ENCODE results near the gene MYO5C. TPM values are rescaled to one million over a fixed set of nuclear protein-coding genes. Genes with fewer than 3 reads are reported as not detected.

Gene MYO5C
- total RNA-seq, 4 donors from 2014 or later = 3.7 to 12.4 (median 7.6) TPM

DNA sequence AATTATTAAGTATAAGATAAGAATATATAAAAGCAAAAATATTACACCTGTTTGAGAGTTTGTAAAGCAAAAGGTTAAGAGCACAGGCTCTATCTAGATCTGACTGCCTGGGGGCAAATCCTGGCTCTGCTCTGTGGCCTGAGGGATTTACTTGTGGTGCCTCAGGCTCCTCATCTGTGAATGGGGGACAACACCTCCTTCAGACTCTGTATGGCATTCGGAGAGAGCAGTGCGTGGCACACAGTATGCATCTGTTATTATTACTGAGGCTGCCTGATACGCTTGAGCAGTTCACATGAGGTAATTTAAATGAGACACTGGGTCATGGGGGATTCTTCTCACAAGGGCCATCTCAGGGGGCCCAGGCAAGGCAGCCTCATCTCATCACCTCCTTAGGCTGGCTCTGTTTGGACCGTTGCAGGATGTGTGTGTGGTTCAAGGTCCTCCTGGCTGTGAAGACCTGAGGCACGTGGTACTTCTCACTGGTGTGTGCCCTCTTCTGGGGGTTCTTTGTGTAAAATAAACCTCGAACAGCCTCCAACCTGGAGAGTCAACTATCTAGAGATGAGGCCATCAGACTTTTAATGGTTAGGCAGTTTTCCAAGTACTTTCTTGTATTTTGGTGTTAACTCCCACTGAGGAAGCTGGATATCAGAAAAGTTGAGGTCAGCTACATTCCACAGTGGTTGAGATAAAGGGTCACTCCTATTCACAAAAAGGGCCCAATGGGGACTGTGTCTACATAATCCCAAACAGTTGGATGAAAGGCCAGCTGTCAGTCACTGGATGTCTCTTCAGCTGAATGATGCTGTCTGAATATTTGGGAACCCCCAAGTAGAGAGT lies 113.4 kb downstream of the MYO5C start:
- H3K4me1 ChIP-seq = peaks cover 10 to 18% (median 15%) of the 10 kb centered on the region in 4 donors
- intact Hi-C loops (cut with DNase I) = no loop called here
- H3K9me3 ChIP-seq = no peaks in the 10 kb centered on the region
- H3K4me3 ChIP-seq = no peak overlapping the region
- WGBS = 83% methylated on average over 6 of the region's 6 CpGs
- H3K36me3 ChIP-seq = no peaks in the 10 kb centered on the region
- H3K27me3 ChIP-seq = peaks cover 0 to 6% (median 0%) of the 10 kb centered on the region in 4 donors
- TF ChIP-seq POLR2A (IDR thresholded peaks at IDR 0.05; ENCODE audit: low read depth) (no peak), POLR2AphosphoS5 (IDR thresholded peaks at IDR 0.05) (no peak), EP300 (IDR thresholded peaks at IDR 0.05) (no peak)
- TF ChIP-seq, protein P1, sequence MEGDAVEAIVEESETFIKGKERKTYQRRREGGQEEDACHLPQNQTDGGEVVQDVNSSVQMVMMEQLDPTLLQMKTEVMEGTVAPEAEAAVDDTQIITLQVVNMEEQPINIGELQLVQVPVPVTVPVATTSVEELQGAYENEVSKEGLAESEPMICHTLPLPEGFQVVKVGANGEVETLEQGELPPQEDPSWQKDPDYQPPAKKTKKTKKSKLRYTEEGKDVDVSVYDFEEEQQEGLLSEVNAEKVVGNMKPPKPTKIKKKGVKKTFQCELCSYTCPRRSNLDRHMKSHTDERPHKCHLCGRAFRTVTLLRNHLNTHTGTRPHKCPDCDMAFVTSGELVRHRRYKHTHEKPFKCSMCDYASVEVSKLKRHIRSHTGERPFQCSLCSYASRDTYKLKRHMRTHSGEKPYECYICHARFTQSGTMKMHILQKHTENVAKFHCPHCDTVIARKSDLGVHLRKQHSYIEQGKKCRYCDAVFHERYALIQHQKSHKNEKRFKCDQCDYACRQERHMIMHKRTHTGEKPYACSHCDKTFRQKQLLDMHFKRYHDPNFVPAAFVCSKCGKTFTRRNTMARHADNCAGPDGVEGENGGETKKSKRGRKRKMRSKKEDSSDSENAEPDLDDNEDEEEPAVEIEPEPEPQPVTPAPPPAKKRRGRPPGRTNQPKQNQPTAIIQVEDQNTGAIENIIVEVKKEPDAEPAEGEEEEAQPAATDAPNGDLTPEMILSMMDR (IDR thresholded peaks at IDR 0.05) = no peak
- H3K27ac ChIP-seq (replicated peaks in 1 of 4) = no peak overlapping the region
- peak; percentile 55 for DNase-seq (ENCODE audit: extremely low spot score)

DNA sequence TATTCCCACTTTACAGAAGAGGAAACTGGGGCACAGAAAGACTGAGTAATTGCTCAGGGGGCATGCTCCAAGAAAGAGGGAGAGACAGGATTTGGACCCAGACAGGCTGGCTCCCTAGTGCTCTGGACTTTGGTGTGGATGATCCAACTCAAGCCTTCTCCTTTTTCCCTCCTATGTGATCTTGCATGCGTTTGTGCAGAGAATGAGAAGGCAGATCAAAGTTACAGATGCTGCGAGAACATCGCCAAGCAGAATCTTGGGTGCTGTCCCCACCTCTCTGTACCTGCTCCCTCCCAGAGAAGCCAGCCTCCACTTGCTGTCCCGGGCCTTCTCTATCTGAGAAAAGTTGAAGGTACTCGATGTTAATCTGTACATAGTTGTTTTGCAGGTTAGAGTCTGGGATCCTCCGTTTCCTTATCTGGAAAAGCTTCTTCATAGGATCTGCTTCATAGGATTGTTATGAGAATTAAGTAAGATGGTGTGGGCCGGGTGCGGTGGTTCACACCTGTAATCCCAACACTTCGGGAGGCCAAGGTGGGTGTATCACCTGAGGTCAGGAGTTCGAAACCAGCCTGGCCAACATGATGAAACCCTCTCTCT lies 114.7 kb downstream of the MYO5C start:
- Histone ChIP-seq H3K36me3 (no peaks in the 10 kb centered on the region), H3K27me3 (peaks cover 0 to 6% (median 0%) of the 10 kb centered on the region in 4 donors), H3K4me1 (peaks cover 10 to 18% (median 15%) of the 10 kb centered on the region in 4 donors), H3K27ac (replicated peaks in 1 of 4) (peak overlapping the region in 2 of 4 donors; percentile 86 to 88), H3K9me3 (no peaks in the 10 kb centered on the region), H3K4me3 (peak overlapping the region; percentile 78 to 85 (median 82))
- intact Hi-C loops (cut with DNase I) = no loop called here
- TF ChIP-seq POLR2A (IDR thresholded peaks at IDR 0.05; ENCODE audit: low read depth) (no peak), POLR2AphosphoS5 (IDR thresholded peaks at IDR 0.05) (no peak), EP300 (IDR thresholded peaks at IDR 0.05) (no peak)
- TF ChIP-seq, protein P1 (IDR thresholded peaks at IDR 0.05) = no peak
- DNase-seq (ENCODE audit: extremely low spot score) = peak; percentile 79
- WGBS = 87% methylated on average over 10 of the region's 10 CpGs

GRCh38 chr15:52180196-52180835 lies 115.3 kb downstream of the MYO5C start:
- peaks cover 0 to 6% (median 0%) of the 10 kb centered on the region in 4 donors for H3K27me3 ChIP-seq
- H3K4me3 ChIP-seq = peak overlapping the region; percentile 78 to 85 (median 82)
- peak overlapping the region; percentile 86 to 91 (median 89) for H3K27ac ChIP-seq (replicated peaks in 1 of 4)
- TF ChIP-seq, protein P1 (IDR thresholded peaks at IDR 0.05) = no peak
- TF ChIP-seq POLR2AphosphoS5 (IDR thresholded peaks at IDR 0.05) = no peak
- TF ChIP-seq EP300 (IDR thresholded peaks at IDR 0.05) = no peak
- TF ChIP-seq POLR2A (IDR thresholded peaks at IDR 0.05; ENCODE audit: low read depth) = no peak
- no peaks in the 10 kb centered on the region for H3K9me3 ChIP-seq
- peak; percentile 53 for DNase-seq (ENCODE audit: extremely low spot score)
- peaks cover 10 to 18% (median 15%) of the 10 kb centered on the region in 4 donors for H3K4me1 ChIP-seq
- H3K36me3 ChIP-seq = no peaks in the 10 kb centered on the region
- WGBS = 9% methylated on average over 25 of the region's 31 CpGs
- intact Hi-C loops (cut with DNase I) = no loop called here

- peak overlapping the region; percentile 86 to 91 (median 89) for H3K27ac ChIP-seq (replicated peaks in 1 of 4)
- intact Hi-C loops (cut with DNase I) = no loop called here
- peaks cover 10 to 18% (median 15%) of the 10 kb centered on the region in 4 donors for H3K4me1 ChIP-seq
- TF ChIP-seq POLR2A (IDR thresholded peaks at IDR 0.05; ENCODE audit: low read depth) (no peak), EP300 (IDR thresholded peaks at IDR 0.05) (no peak), POLR2AphosphoS5 (IDR thresholded peaks at IDR 0.05) (peak; percentile 80 to 89)
- TF ChIP-seq, protein P1 (IDR thresholded peaks at IDR 0.05) = peak in 1 of 3 experiments; percentile 6
- WGBS = 0% methylated on average over 24 of the region's 105 CpGs
- DNase-seq (ENCODE audit: extremely low spot score) = peak; percentile 95
- peaks cover 0 to 6% (median 0%) of the 10 kb centered on the region in 4 donors for H3K27me3 ChIP-seq
- no peaks in the 10 kb centered on the region for H3K9me3 ChIP-seq
- H3K4me3 ChIP-seq = peak overlapping the region; percentile 78 to 85 (median 82)
- no peaks in the 10 kb centered on the region for H3K36me3 ChIP-seq
Measured at GRCh38 chr15:52179278-52180195, 116.1 kb downstream of the MYO5C start.
